ENCODE measurements around the gene SMPD3. TPM values are rescaled to one million over a fixed set of nuclear protein-coding genes. Genes with fewer than 3 reads are reported as not detected.

SMPD3 gene
- total and polyA plus RNA-seq, 9 of the 15 experiments (the other 6 are each of a cell fraction or from before 2014, with no cell fraction given), result 0.03 to 1.2 (median 0.18) TPM

- no peak overlapping the region for H3K4me3 ChIP-seq
- no peaks in the 10 kb centered on the region for H3K9me1 ChIP-seq (ENCODE audit: control insufficient read depth, insufficient read depth, low read length)
- BruUV-seq (replicated peaks), result no TSS peak
- no peak for FAIRE-seq
- ChIA-PET CTCF (ENCODE audit: low intra/inter-chr PET ratio) (no interaction called here), POLR2A (no interaction called here)
- H3K27ac ChIP-seq (ENCODE audit: extremely low read depth, low read depth, low read length), result no peak overlapping the region
- intact Hi-C loops (cut with micrococcal nuclease) (no loop called here), in situ Hi-C loops (cut with MboI) (no loop called here)
- H3K36me3 ChIP-seq (ENCODE audit: control insufficient read depth, insufficient read depth, low read length), result no peaks in the 10 kb centered on the region
- no peaks in the 10 kb centered on the region; the same call in 1 of the 2 replicates for H4K20me1 ChIP-seq (replicated peaks; ENCODE audit: control insufficient read depth, insufficient read depth, low read length)
- under 1% methylated on average over 7 of the region's 9 CpGs for WGBS (ENCODE audit: insufficient coverage, low coverage, missing lambda C conversion rate)
- H3K9me3 ChIP-seq (replicated peaks; ENCODE audit: control insufficient read depth, insufficient read depth, low read depth, low read length), result no peaks in the 10 kb centered on the region
- no peak for DNase-seq (ENCODE audit: extremely low read depth in 1 of 4, low spot score in 3 of 4)
- H3K4me2 ChIP-seq (ENCODE audit: insufficient read depth, low read length), result no peak overlapping the region
- no peak overlapping the region for H3K9ac ChIP-seq (ENCODE audit: insufficient read depth in 1 of 2, low read depth in 2 of 2, low read length in 2 of 2)
- H3K4me1 ChIP-seq (replicated peaks in 1 of 2; ENCODE audit: control insufficient read depth in 2 of 2, insufficient read depth in 2 of 2, low read length in 2 of 2), result no peaks in the 10 kb centered on the region
- no peak overlapping the region for H2AFZ ChIP-seq (ENCODE audit: low read depth, low read length)
- H3K79me2 ChIP-seq (ENCODE audit: control insufficient read depth, insufficient read depth, low read length), result no peaks in the 10 kb centered on the region
- H3K27me3 ChIP-seq (ENCODE audit: control insufficient read depth in 2 of 2, insufficient read depth in 2 of 2, low read length in 2 of 2), result peaks cover 3 to 18% of the 10 kb centered on the region in 2 experiments; a peak in 2 of 5 replicates
- ATAC-seq, result no peak
- TF ChIP-seq THAP7 (CRISPR knock-in tag; IDR thresholded peaks at IDR 0.05) (no peak), ILF3 (IDR thresholded peaks at IDR 0.05; ENCODE audit: borderline replicate concordance) (no peak), KLF10 (CRISPR knock-in tag; IDR thresholded peaks at IDR 0.05) (no peak), ZNF3 (CRISPR knock-in tag; IDR thresholded peaks at IDR 0.05) (no peak), FOXA1 (IDR thresholded peaks at IDR 0.05; ENCODE audit: borderline replicate concordance) (no peak), GTF2B (IDR thresholded peaks at IDR 0.05; ENCODE audit: extremely low read depth, insufficient read length) (no peak), ZBTB40 (IDR thresholded peaks at IDR 0.05) (no peak), ZBTB40 (CRISPR knock-in tag; IDR thresholded peaks at IDR 0.05) (no peak), SETDB1 (IDR thresholded peaks at IDR 0.05; ENCODE audit: low read length) (no peak), SUPT5H (IDR thresholded peaks at IDR 0.05) (no peak), ZNF174 (CRISPR knock-in tag; IDR thresholded peaks at IDR 0.05) (no peak), SMAD3 (CRISPR knock-in tag; conservative IDR thresholded peaks at IDR 0.05) (no peak), GABPB2 (CRISPR knock-in tag; conservative IDR thresholded peaks at IDR 0.05) (no peak)
Observed at GRCh38 chr16:68425498-68426346, 22.6 kb downstream of the SMPD3 start.
